HG03097 (cell line): ENCODE measurements around the gene NT5C.
"Not testable (repeated sequence)": the region's sequence is repeated elsewhere in the genome, so short reads cannot be mapped to it uniquely, and the experiment has no call there.

ENCODE experiments used
- ATAC-seq: cut with Tn5 transposase; IDR thresholded peaks from one replicate; pipeline ENCODE4 v1.9.1; 2021; ENCODE audit not compliant: unreplicated experiment, low FRiP score

Gene NT5C

GRCh38 chr17:75146592-75146991 is 15.1 kb upstream of the NT5C start:
- no peak for ATAC-seq

GRCh38 chr17:75144816-75145512 is 13.4 kb upstream of the NT5C start:
- no peak for ATAC-seq

- no peak for ATAC-seq
Measured at GRCh38 chr17:75142236-75142971, 10.9 kb upstream of the NT5C start.

GRCh38 chr17:75138519-75138918 is 7.0 kb upstream of the NT5C start:
- ATAC-seq: no peak

GRCh38 chr17:75137762-75138161 is 6.2 kb upstream of the NT5C start:
- ATAC-seq: not testable (repeated sequence)

- no peak for ATAC-seq
Measured at GRCh38 chr17:75135946-75136345, 4.4 kb upstream of the NT5C start.

GRCh38 chr17:75135452-75135851 is 3.9 kb upstream of the NT5C start:
- no peak for ATAC-seq

- not testable (repeated sequence) for ATAC-seq
Measured at GRCh38 chr17:75133607-75134347, 2.2 kb upstream of the NT5C start.

- ATAC-seq: no peak
Measured at GRCh38 chr17:75133001-75133400, 1.5 kb upstream of the NT5C start.

GRCh38 chr17:75132018-75133000 is 767 bp upstream of the NT5C start:
- not testable (repeated sequence) for ATAC-seq

GRCh38 chr17:75130632-75131277 is 787 bp downstream of the NT5C start:
- no peak for ATAC-seq

GRCh38 chr17:75130059-75130631 is 1.4 kb downstream of the NT5C start:
- no peak for ATAC-seq

GRCh38 chr17:75129576-75129975 is 2.0 kb downstream of the NT5C start:
- no peak for ATAC-seq

- ATAC-seq: no peak
Measured at GRCh38 chr17:75128694-75129505, 2.6 kb downstream of the NT5C start.

GRCh38 chr17:75127936-75128335 is 3.6 kb downstream of the NT5C start:
- ATAC-seq: not testable (repeated sequence)

- no peak for ATAC-seq
Measured at GRCh38 chr17:75126954-75127353, 4.6 kb downstream of the NT5C start.

GRCh38 chr17:75125984-75126383 is 5.6 kb downstream of the NT5C start:
- no peak for ATAC-seq

- no peak for ATAC-seq
Measured at GRCh38 chr17:75124819-75125162, 6.8 kb downstream of the NT5C start.
